MM.1S (cell line): Measurements from ENCODE around the gene SCRN3.

ENCODE experiments used
- DNase-seq: peaks from one replicate; pipeline ENCODE4 v3.0.0-alpha.2; 2015
- H2AFZ ChIP-seq: fragments of 300-600 bp; sonication (generic); 2 replicates; pipeline ENCODE4 v1.6.0; 2016; ENCODE audit warnings: antibody characterized with exemption, low read length
- H3F3A ChIP-seq: fragments of 300-600 bp; sonication (generic); 2 replicates; pipeline ENCODE4 v1.6.1; 2016; ENCODE audit warnings: mild to moderate bottlenecking, antibody characterized with exemption, low read length, moderate library complexity, mixed read lengths; ENCODE audit not compliant: insufficient read depth
- H3K27ac ChIP-seq: fragments of 300-600 bp; sonication (generic); 2 replicates; pipeline ENCODE4 v1.5.1; 2016; ENCODE audit warnings: mild to moderate bottlenecking, low read length
- H3K27me3 ChIP-seq: fragments of 300-600 bp; sonication (generic); replicated peaks from 2 replicates; pipeline ENCODE4 v1.6.0; 2016; ENCODE audit warnings: low read length; ENCODE audit not compliant: insufficient read depth
- H3K36me3 ChIP-seq: fragments of 300-600 bp; sonication (generic); replicated peaks from 2 replicates; pipeline ENCODE4 v1.6.1; 2016; ENCODE audit warnings: mild to moderate bottlenecking, low read length, mixed read lengths; ENCODE audit not compliant: insufficient read depth
- H3K4me1 ChIP-seq: fragments of 300-600 bp; sonication (generic); 2 replicates; pipeline ENCODE4 v1.6.1; 2016; ENCODE audit warnings: low read length, mixed read lengths
- H3K4me2 ChIP-seq: fragments of 300-600 bp; sonication (generic); 2 replicates; pipeline ENCODE4 v1.6.0; 2016; ENCODE audit warnings: low read depth, low read length
- H3K4me3 ChIP-seq: fragments of 300-600 bp; sonication (generic); 2 replicates; pipeline ENCODE4 v1.5.1; 2016; ENCODE audit warnings: low read length, mixed read lengths
- H3K79me2 ChIP-seq: fragments of 300-600 bp; sonication (generic); 2 replicates; pipeline ENCODE4 v1.6.1; 2016; ENCODE audit warnings: mixed run types, low read length, mixed read lengths
- H3K9ac ChIP-seq: fragments of 300-600 bp; sonication (generic); 2 replicates; pipeline ENCODE4 v1.6.1; 2016; ENCODE audit warnings: low read length, mixed read lengths
- H3K9me2 ChIP-seq: fragments of 300-600 bp; sonication (generic); replicated peaks from 2 replicates; pipeline ENCODE4 v1.6.1; 2016; ENCODE audit warnings: mild to moderate bottlenecking, low read length, mixed read lengths; ENCODE audit not compliant: insufficient read depth
- H3K9me3 ChIP-seq: fragments of 300-600 bp; sonication (generic); replicated peaks from 2 replicates; pipeline ENCODE4 v1.6.1; 2016; ENCODE audit warnings: mild to moderate bottlenecking, low read length, mixed read lengths; ENCODE audit not compliant: insufficient read depth
- H4K20me1 ChIP-seq: fragments of 300-600 bp; sonication (generic); 2 replicates; pipeline ENCODE4 v1.6.1; 2016; ENCODE audit warnings: mild to moderate bottlenecking, low read length, moderate library complexity, mixed read lengths; ENCODE audit not compliant: insufficient read depth
- CTCF ChIP-seq: fragments of 300-600 bp; sonication (generic); IDR thresholded peaks from 2 replicates; pipeline ENCODE4 v1.5.1; 2016; ENCODE audit warnings: antibody characterized with exemption, low read length, mixed read lengths
- EZH2 ChIP-seq: fragments of 300-600 bp; sonication (generic); optimal IDR thresholded peaks from 2 replicates; pipeline ENCODE3; 2017; ENCODE audit warnings: low read depth, mild to moderate bottlenecking, antibody characterized with exemption, low read length, mixed read lengths
- EZH2phosphoT487 ChIP-seq: fragments of 300-600 bp; sonication (generic); IDR thresholded peaks from 2 replicates; pipeline ENCODE4 v1.6.1; 2018; ENCODE audit warnings: antibody characterized with exemption, low read length

The SCRN3 gene

GRCh38 chr2:174397773-174398172 lies 2.2 kb downstream of the SCRN3 start:
- Histone ChIP-seq H2AFZ (no peak overlapping the region), H3K9me3 (no peaks in the 10 kb centered on the region), H3K4me3 (no peak overlapping the region), H3K9me2 (no peaks in the 10 kb centered on the region), H3K9ac (no peak overlapping the region), H3K27ac (no peak overlapping the region), H3K79me2 (peaks cover 27% of the 10 kb centered on the region), H3K36me3 (no peaks in the 10 kb centered on the region), H3K4me1 (peaks cover 11% of the 10 kb centered on the region), H3K4me2 (no peak overlapping the region), H3F3A (peaks cover 8% of the 10 kb centered on the region; the same call in 1 of the 2 replicates), H3K27me3 (no peaks in the 10 kb centered on the region), H4K20me1 (no peaks in the 10 kb centered on the region)
- no peak for DNase-seq
- TF ChIP-seq EZH2 (no peak), EZH2phosphoT487 (no peak), CTCF (no peak)

GRCh38 chr2:174399171-174399570 lies 3.6 kb downstream of the SCRN3 start:
- Histone ChIP-seq H3K4me1 (peaks cover 5% of the 10 kb centered on the region), H2AFZ (no peak overlapping the region), H3K9ac (no peak overlapping the region), H3K9me3 (no peaks in the 10 kb centered on the region), H3F3A (peaks cover 8% of the 10 kb centered on the region; the same call in 1 of the 2 replicates), H3K27me3 (no peaks in the 10 kb centered on the region), H3K79me2 (peaks cover 13% of the 10 kb centered on the region), H3K9me2 (no peaks in the 10 kb centered on the region), H3K36me3 (no peaks in the 10 kb centered on the region), H3K4me2 (no peak overlapping the region), H3K4me3 (no peak overlapping the region), H3K27ac (no peak overlapping the region), H4K20me1 (no peaks in the 10 kb centered on the region)
- DNase-seq, result no peak
- TF ChIP-seq EZH2, result no peak
- TF ChIP-seq CTCF, result no peak
- no peak for TF ChIP-seq EZH2phosphoT487

- Histone ChIP-seq H3K4me2 (no peak overlapping the region), H3K79me2 (no peaks in the 10 kb centered on the region), H3K4me1 (no peaks in the 10 kb centered on the region), H2AFZ (no peak overlapping the region), H4K20me1 (no peaks in the 10 kb centered on the region), H3K36me3 (no peaks in the 10 kb centered on the region), H3K9me3 (no peaks in the 10 kb centered on the region), H3K4me3 (no peak overlapping the region), H3K9me2 (no peaks in the 10 kb centered on the region), H3K27ac (no peak overlapping the region), H3K27me3 (no peaks in the 10 kb centered on the region), H3K9ac (no peak overlapping the region), H3F3A (peaks cover 6% of the 10 kb centered on the region; the same call in 1 of the 2 replicates)
- no peak for DNase-seq
- no peak for TF ChIP-seq CTCF
- TF ChIP-seq EZH2phosphoT487, result no peak
- no peak for TF ChIP-seq EZH2
These were observed 5.3 kb downstream of the SCRN3 start for GRCh38 chr2:174400853-174401252.
